DND-41 (cell line): ENCODE data around the gene RSBN1L.

Source experiments
- ATAC-seq: fragments of 200-7000 bp; cut with Tn5 transposase; 3 replicates; pipeline ENCODE4 v1.9.1; 2021; ENCODE audit warnings: low read depth; ENCODE audit not compliant: insufficient read depth
- DNase-seq: peaks from one replicate; pipeline ENCODE4 v3.0.0-alpha.2; 2020
- H2AFZ ChIP-seq: 2 replicates; pipeline ENCODE4 v1.6.0; 2012; ENCODE audit warnings: low read depth, low read length
- H3K27ac ChIP-seq: 2 replicates; pipeline ENCODE4 v1.5.1; 2012; ENCODE audit warnings: low read length, inconsistent platforms
- H3K27me3 ChIP-seq: fragments of 200-600 bp; sonication (generic); 2 replicates; pipeline ENCODE4 v1.6.0; 2012; ENCODE audit warnings: low read length, mild to moderate bottlenecking, inconsistent platforms; ENCODE audit not compliant: insufficient read depth, poor library complexity
- H3K36me3 ChIP-seq: 2 replicates; pipeline ENCODE4 v1.5.1; 2012; ENCODE audit warnings: low read length, inconsistent platforms; ENCODE audit not compliant: insufficient read depth
- H3K4me1 ChIP-seq: 2 replicates; pipeline ENCODE4 v1.5.1; 2012; ENCODE audit warnings: mild to moderate bottlenecking, low read length; ENCODE audit not compliant: insufficient read depth
- H3K4me2 ChIP-seq: 2 replicates; pipeline ENCODE4 v1.6.0; 2012; ENCODE audit warnings: mild to moderate bottlenecking, moderate library complexity, low read length, inconsistent platforms; ENCODE audit not compliant: insufficient read depth
- H3K4me3 ChIP-seq, 2 experiments: fragments of 200-600 bp in 1 of 2; shearing (Covaris generic) in 1 of 2; 2 replicates each; pipeline ENCODE4 v1.5.1; 2012 to 2016; ENCODE audit warnings: inconsistent platforms in 2 of 2, low read length in 2 of 2, mild to moderate bottlenecking in 2 of 2, low read depth in 1 of 2, moderate library complexity in 1 of 2
- H3K79me2 ChIP-seq: 2 replicates; pipeline ENCODE4 v1.6.0; 2012; ENCODE audit warnings: low read length, inconsistent platforms; ENCODE audit not compliant: insufficient read depth
- H3K9ac ChIP-seq: 2 replicates; pipeline ENCODE4 v1.6.0; 2012; ENCODE audit warnings: low read depth, mild to moderate bottlenecking, inconsistent platforms, low read length, moderate library complexity
- H3K9me3 ChIP-seq: 2 replicates; pipeline ENCODE4 v1.5.1; 2012; ENCODE audit warnings: low read length, moderate library complexity, mild to moderate bottlenecking, inconsistent platforms; ENCODE audit not compliant: insufficient read depth, severe bottlenecking
- H4K20me1 ChIP-seq: 2 replicates; pipeline ENCODE4 v1.6.0; 2012; ENCODE audit warnings: low read length; ENCODE audit not compliant: insufficient read depth
- EZH2 ChIP-seq: IDR thresholded peaks from 3 replicates; pipeline ENCODE4 v1.6.1; 2012; ENCODE audit warnings: borderline replicate concordance, low read depth, mild to moderate bottlenecking, moderate library complexity, low read length, inconsistent platforms; ENCODE audit not compliant: severe bottlenecking
- TF ChIP-seq, protein P1 (sequence below): IDR thresholded peaks from 2 replicates; pipeline ENCODE4 v1.5.1; 2012; ENCODE audit warnings: borderline replicate concordance, low read length, moderate library complexity, mild to moderate bottlenecking; ENCODE audit not compliant: poor library complexity, severe bottlenecking; ENCODE audit errors: extremely low read depth

Gene RSBN1L

DNA sequence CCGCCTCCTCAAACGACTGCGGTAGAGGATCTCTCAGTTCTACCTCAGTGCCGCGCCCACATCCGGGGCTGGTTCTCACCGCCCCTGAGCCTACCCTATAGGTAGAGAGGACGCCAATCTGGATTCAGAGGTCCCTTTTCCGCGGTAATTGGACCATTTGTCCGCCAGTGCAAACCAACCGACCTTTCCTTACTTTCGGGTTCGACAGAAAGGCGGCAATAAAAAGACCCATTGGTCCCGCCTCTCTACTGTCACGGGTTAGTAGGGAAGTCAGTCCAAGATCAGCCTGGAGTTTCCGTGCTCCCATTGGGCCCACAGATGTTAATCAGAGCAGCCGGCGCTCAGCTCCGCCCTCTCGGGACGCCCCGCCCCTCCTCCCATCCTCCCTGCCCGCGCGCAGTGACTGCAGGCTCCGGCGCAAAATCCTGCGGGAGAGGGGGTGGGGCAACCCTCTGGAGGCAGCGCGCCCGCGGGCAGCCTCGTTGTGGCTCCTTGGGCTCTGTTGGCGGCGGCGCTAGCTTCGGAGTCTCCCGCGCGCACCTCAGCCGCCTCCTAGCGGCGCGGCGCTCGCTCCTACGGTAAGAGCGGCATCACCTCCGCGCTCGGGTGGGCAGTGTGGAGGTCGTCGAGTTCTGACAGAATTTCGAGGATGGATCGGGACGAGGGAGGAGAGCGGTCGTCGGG lies 102.3 kb downstream of the RSBN1L start, which contains the start of the genes PHTF2 and TMEM60:
Gene PHTF2, plus strand, starts transcription at position 380 of the 684 bp plus-strand sequence.
Gene TMEM60, minus strand, starts transcription at position 41 of the 684 bp plus-strand sequence. CDS start 4,061 bp downstream, outside the sequence.
- Histone ChIP-seq H3K27ac (peak within 1 kb of the TSS; percentile 93), H3K9ac (peak within 1 kb of the TSS; percentile 76), H3K36me3 (peaks cover 18% of the 10 kb centered on the region), H4K20me1 (peaks cover 35% of the 10 kb centered on the region; the same call in 1 of the 2 replicates), H3K79me2 (peaks cover 94% of the 10 kb centered on the region), H3K4me1 (peaks cover 67% of the 10 kb centered on the region), H2AFZ (peak within 1 kb of the TSS; percentile 93), H3K4me2 (peak within 1 kb of the TSS; percentile 72), H3K4me3 (peak within 1 kb of the TSS; percentile 73 to 87), H3K27me3 (no peaks in the 10 kb centered on the region), H3K9me3 (no peaks in the 10 kb centered on the region)
- DNase-seq (peak; percentile 98), ATAC-seq (peak; percentile 89)
- TF ChIP-seq, protein P1, sequence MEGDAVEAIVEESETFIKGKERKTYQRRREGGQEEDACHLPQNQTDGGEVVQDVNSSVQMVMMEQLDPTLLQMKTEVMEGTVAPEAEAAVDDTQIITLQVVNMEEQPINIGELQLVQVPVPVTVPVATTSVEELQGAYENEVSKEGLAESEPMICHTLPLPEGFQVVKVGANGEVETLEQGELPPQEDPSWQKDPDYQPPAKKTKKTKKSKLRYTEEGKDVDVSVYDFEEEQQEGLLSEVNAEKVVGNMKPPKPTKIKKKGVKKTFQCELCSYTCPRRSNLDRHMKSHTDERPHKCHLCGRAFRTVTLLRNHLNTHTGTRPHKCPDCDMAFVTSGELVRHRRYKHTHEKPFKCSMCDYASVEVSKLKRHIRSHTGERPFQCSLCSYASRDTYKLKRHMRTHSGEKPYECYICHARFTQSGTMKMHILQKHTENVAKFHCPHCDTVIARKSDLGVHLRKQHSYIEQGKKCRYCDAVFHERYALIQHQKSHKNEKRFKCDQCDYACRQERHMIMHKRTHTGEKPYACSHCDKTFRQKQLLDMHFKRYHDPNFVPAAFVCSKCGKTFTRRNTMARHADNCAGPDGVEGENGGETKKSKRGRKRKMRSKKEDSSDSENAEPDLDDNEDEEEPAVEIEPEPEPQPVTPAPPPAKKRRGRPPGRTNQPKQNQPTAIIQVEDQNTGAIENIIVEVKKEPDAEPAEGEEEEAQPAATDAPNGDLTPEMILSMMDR, result peak; percentile 59
- TF ChIP-seq EZH2, result no peak

DNA sequence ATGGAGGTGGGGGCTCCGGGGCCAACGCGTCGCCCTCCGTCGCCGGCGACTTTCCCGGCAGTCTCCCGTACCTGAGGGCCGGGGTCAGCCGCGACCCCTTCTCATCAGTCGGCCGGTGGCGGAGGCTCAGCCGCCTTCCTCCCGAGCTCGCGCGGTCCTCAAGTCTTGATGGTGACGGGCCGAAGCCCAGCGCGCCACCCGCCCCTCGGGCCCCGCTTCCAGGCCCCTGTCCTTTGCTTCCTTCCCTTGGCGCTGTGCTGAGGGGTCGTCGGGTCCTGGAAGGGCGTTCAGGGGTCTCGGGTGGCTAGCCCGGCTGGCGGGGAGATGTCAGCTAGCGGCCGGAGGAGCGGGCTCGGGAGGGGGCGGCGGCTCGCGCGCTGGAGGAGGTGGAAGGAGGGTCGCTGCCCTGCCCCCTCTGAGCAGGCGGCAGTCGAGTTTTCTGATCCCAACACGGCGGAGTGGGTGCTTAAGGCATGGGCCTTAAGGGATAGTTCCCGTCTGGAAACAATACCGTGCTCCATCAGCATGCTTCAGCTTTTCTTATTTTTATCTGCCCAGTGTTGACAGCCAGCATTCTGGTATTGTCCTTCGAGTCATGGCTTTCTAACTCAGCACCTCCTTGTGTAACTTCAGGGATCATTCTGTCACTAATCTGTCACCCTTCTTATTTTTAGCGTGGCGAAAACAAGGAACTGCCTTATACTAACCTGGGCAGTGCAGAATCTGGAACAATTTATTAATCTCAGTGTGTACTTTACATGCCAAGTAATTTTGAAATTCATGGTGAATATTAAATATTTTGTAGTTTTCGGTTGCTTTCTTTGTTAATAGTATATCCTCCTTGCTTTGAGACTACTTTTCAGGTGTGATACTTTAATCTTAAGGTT lies 103.1 kb downstream of the RSBN1L start:
- Histone ChIP-seq H3K79me2 (peaks cover 94% of the 10 kb centered on the region), H3K4me3 (peak overlapping the region; percentile 73 to 87), H2AFZ (peak overlapping the region; percentile 93), H3K4me1 (peaks cover 73% of the 10 kb centered on the region), H3K27ac (peak overlapping the region; percentile 93), H4K20me1 (peaks cover 29% of the 10 kb centered on the region; the same call in 1 of the 2 replicates), H3K9me3 (no peaks in the 10 kb centered on the region), H3K27me3 (no peaks in the 10 kb centered on the region), H3K4me2 (peak overlapping the region; percentile 72), H3K36me3 (peaks cover 10% of the 10 kb centered on the region), H3K9ac (peak overlapping the region; percentile 76)
- no peak for TF ChIP-seq EZH2
- TF ChIP-seq, protein P1, result no peak
- ATAC-seq (peak; percentile 5; the same call in 1 of the 3 replicates), DNase-seq (peak; percentile 56)

DNA sequence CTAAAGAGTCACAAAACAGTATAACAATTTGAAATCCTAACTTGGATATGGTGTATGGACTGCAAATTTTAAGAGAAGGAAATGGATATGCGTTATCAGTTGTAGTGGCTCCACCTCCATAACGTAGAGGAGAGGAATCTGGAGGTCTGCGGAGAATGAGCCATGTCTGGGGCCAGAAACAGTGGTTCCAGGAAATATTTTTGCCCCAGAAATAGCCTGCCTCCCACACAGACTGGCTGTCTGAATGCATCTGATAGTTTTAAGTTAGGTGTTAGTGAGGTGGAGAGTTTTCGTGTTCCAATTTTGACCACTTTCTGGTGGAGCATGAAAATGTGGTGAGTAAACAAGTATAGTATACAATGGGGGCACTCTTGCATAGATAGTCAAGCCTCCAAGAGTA lies 103.9 kb downstream of the RSBN1L start:
- ATAC-seq, result no peak
- no peak for TF ChIP-seq EZH2
- TF ChIP-seq, protein P1, result no peak
- Histone ChIP-seq H3K9me3 (peaks cover 4% of the 10 kb centered on the region), H3K4me2 (peak overlapping the region; percentile 72), H3K9ac (peak overlapping the region; percentile 76), H3K4me3 (peak overlapping the region; percentile 73 to 87; a peak in 3 of 4 replicates), H3K36me3 (peaks cover 2% of the 10 kb centered on the region), H2AFZ (no peak overlapping the region), H3K4me1 (peaks cover 68% of the 10 kb centered on the region), H3K27ac (peak overlapping the region; percentile 39), H4K20me1 (peaks cover 25% of the 10 kb centered on the region; the same call in 1 of the 2 replicates), H3K79me2 (peaks cover 94% of the 10 kb centered on the region), H3K27me3 (no peaks in the 10 kb centered on the region)
- no peak for DNase-seq
